HepG2 (cell line): ENCODE measurements around the gene TMEM50B. TPM values are rescaled to one million over a fixed set of nuclear protein-coding genes. Genes with fewer than 3 reads are reported as not detected.

Experiments used
- FOXA1 ChIP-seq, 2 experiments: fragments of 450-650 bp in 1 of 2; sonication (generic) in 1 of 2; formaldehyde crosslinking in 1 of 2; IDR thresholded peaks; 2 replicates each; pipeline versions ENCODE4 v1.4.0 to v1.6.1; 2016 to 2020; ENCODE audit warnings: missing genetic modification reagents in 1 of 2
- HMG20B ChIP-seq: conservative IDR thresholded peaks from 2 replicates; pipeline ENCODE4 v1.6.1; 2016; ENCODE audit warnings: missing genetic modification reagents, missing compliant biosample characterization
- KDM5A ChIP-seq: fragments of 200-600 bp; sonication (generic); IDR thresholded peaks from 2 replicates; pipeline ENCODE4 v1.7.0; 2018; ENCODE audit warnings: antibody characterized with exemption, mild to moderate bottlenecking, low read length, borderline replicate concordance
- PAF1 ChIP-seq: IDR thresholded peaks from 2 replicates; pipeline ENCODE4 v1.6.1; 2016; ENCODE audit warnings: missing genetic modification reagents, missing compliant biosample characterization
- TRIM24 ChIP-seq: sonication (generic); formaldehyde crosslinking; IDR thresholded peaks from 2 replicates; pipeline ENCODE4 v1.8.0; 2022; ENCODE audit warnings: mild to moderate bottlenecking, missing genetic modification reagents
- ZNF10 ChIP-seq: sonication (generic); formaldehyde crosslinking; IDR thresholded peaks from 2 replicates; pipeline ENCODE4 v1.4.0; 2020; ENCODE audit warnings: mild to moderate bottlenecking, low read depth, missing genetic modification reagents, borderline replicate concordance
- ZNF749 ChIP-seq: sonication (generic); formaldehyde crosslinking; IDR thresholded peaks from 2 replicates; pipeline ENCODE4 v1.8.0; 2022; ENCODE audit warnings: mild to moderate bottlenecking, missing genetic modification reagents, moderate library complexity, borderline replicate concordance
- ZNF768 ChIP-seq: sonication (generic); formaldehyde crosslinking; IDR thresholded peaks from 2 replicates; pipeline ENCODE4 v1.4.0; 2020; ENCODE audit warnings: missing genetic modification reagents
- polyA plus RNA-seq, 8 experiments: library from polyadenylated mRNA; depleted of rRNA in 3 of 8; stranded (reverse) in 7 of 8; unstranded in 1 of 8; fragments of >200 nt; fragmentation: Illumina TruSeq in 4 of 8; extraction: Trizol in 4 of 8; gene quantifications; 2 replicates each; pipeline versions ENCODE4 v1.2.1 to v1.2.3, GENCODE V29; 2011 to 2016; ENCODE audit warnings: low read depth in 4 of 8, missing spikeins in 1 of 8, mixed read lengths in 1 of 8; ENCODE audit not compliant: insufficient read depth in 1 of 8
- total RNA-seq, 5 experiments: library from RNA; depleted of rRNA; stranded (reverse); fragments of >200 nt; fragmentation: Illumina TruSeq; extraction: Trizol; gene quantifications; 2 replicates each; pipeline ENCODE4 v1.2.3, GENCODE V29; 2016; ENCODE audit warnings: low read depth in 1 of 5
- TF ChIP-seq, protein P1 (sequence below): sonication (generic); formaldehyde crosslinking; IDR thresholded peaks from 2 replicates; pipeline ENCODE4 v1.4.0; 2020; ENCODE audit warnings: missing genetic modification reagents, borderline replicate concordance
- TF ChIP-seq, protein P2 (sequence below): sonication (generic); formaldehyde crosslinking; IDR thresholded peaks from 2 replicates; pipeline ENCODE4 v1.4.0; 2020; ENCODE audit warnings: mild to moderate bottlenecking, missing genetic modification reagents
- TF ChIP-seq, protein P3 (sequence below): sonication (generic); formaldehyde crosslinking; IDR thresholded peaks from 2 replicates; pipeline ENCODE4 v1.4.0; 2020; ENCODE audit warnings: missing genetic modification reagents, borderline replicate concordance
- TF ChIP-seq, protein P4 (sequence below): sonication (generic); formaldehyde crosslinking; IDR thresholded peaks from 2 replicates; pipeline ENCODE4 v1.4.0; 2020; ENCODE audit warnings: missing genetic modification reagents
- TF ChIP-seq, protein P5 (sequence below): sonication (generic); formaldehyde crosslinking; IDR thresholded peaks from 2 replicates; pipeline ENCODE4 v1.4.0; 2020; ENCODE audit warnings: missing genetic modification reagents, borderline replicate concordance

The TMEM50B gene
- total and polyA plus RNA-seq, 2 of the 13 experiments (the other 11 are each of a cell fraction or from before 2014, with no cell fraction given): 29.9 to 46.3 TPM

DNA sequence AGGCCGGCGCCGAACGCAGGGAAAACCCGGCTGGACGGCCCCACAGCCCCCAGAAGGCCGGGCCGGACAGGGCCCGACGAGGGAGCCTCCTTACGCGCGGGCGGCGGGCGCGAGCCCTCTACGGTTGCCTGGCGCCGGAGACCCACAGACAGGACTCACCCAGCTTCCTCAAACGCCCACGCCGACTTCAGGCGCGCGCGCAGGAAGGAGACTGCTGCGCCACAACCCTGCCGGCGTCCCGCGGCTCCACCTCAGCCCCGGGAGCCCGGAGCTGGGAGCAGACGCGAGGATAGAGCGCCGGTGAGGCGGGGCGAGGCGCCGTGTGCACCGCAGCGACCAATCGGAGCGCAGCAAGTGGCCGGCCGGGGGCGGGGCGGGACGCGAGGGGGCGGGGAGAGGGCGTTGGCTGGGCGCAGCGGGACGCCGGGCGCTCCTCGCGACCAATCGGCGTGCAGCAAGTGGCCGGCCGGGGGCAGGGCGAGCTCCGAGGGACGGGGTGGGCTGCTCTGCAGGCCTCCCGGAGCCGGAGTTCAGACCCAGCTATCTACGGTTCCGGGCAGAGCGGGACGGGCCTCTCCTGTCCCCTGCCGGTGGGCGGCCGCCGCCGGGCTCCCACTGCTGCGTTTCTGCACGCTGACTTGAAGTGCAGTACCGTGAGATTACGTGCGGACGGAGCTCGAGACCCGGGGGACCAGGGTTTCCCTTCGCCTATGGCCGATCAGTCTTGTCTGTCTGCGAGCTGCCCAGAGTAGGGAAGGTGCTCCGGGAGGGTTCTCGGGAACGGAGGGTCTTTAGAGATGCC lies at the start of gene TMEM50B (continued):
- TF ChIP-seq, protein P1, sequence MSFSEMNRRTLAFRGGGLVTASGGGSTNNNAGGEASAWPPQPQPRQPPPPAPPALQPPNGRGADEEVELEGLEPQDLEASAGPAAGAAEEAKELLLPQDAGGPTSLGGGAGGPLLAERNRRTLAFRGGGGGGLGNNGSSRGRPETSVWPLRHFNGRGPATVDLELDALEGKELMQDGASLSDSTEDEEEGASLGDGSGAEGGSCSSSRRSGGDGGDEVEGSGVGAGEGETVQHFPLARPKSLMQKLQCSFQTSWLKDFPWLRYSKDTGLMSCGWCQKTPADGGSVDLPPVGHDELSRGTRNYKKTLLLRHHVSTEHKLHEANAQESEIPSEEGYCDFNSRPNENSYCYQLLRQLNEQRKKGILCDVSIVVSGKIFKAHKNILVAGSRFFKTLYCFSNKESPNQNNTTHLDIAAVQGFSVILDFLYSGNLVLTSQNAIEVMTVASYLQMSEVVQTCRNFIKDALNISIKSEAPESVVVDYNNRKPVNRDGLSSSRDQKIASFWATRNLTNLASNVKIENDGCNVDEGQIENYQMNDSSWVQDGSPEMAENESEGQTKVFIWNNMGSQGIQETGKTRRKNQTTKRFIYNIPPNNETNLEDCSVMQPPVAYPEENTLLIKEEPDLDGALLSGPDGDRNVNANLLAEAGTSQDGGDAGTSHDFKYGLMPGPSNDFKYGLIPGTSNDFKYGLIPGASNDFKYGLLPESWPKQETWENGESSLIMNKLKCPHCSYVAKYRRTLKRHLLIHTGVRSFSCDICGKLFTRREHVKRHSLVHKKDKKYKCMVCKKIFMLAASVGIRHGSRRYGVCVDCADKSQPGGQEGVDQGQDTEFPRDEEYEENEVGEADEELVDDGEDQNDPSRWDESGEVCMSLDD (CRISPR knock-in tag): peak; percentile 59; the same call in 1 of the 2 replicates
- TF ChIP-seq, protein P2, sequence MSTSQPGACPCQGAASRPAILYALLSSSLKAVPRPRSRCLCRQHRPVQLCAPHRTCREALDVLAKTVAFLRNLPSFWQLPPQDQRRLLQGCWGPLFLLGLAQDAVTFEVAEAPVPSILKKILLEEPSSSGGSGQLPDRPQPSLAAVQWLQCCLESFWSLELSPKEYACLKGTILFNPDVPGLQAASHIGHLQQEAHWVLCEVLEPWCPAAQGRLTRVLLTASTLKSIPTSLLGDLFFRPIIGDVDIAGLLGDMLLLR: no peak
- TF ChIP-seq ZNF749 (no peak; the same call in 1 of the 2 replicates), TRIM24 (CRISPR knock-in tag) (no peak), PAF1 (CRISPR knock-in tag) (no peak), FOXA1 (IDR thresholded peaks at IDR 0.05) (no peak), FOXA1 (CRISPR knock-in tag; IDR thresholded peaks at IDR 0.05) (no peak), HMG20B (0 out of 2 replicates have a peak, but pooled peaks have one; percentile 58), KDM5A (no peak; the same call in none of the 2 replicates), ZNF10 (no peak), ZNF768 (CRISPR knock-in tag) (peak; percentile 1; the same call in 1 of the 2 replicates)
- TF ChIP-seq, protein P3, sequence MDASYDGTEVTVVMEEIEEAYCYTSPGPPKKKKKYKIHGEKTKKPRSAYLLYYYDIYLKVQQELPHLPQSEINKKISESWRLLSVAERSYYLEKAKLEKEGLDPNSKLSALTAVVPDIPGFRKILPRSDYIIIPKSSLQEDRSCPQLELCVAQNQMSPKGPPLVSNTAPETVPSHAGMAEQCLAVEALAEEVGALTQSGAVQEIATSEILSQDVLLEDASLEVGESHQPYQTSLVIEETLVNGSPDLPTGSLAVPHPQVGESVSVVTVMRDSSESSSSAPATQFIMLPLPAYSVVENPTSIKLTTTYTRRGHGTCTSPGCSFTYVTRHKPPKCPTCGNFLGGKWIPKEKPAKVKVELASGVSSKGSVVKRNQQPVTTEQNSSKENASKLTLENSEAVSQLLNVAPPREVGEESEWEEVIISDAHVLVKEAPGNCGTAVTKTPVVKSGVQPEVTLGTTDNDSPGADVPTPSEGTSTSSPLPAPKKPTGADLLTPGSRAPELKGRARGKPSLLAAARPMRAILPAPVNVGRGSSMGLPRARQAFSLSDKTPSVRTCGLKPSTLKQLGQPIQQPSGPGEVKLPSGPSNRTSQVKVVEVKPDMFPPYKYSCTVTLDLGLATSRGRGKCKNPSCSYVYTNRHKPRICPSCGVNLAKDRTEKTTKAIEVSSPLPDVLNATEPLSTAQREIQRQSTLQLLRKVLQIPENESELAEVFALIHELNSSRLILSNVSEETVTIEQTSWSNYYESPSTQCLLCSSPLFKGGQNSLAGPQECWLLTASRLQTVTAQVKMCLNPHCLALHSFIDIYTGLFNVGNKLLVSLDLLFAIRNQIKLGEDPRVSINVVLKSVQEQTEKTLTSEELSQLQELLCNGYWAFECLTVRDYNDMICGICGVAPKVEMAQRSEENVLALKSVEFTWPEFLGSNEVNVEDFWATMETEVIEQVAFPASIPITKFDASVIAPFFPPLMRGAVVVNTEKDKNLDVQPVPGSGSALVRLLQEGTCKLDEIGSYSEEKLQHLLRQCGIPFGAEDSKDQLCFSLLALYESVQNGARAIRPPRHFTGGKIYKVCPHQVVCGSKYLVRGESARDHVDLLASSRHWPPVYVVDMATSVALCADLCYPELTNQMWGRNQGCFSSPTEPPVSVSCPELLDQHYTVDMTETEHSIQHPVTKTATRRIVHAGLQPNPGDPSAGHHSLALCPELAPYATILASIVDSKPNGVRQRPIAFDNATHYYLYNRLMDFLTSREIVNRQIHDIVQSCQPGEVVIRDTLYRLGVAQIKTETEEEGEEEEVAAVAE (CRISPR knock-in tag): no peak
- TF ChIP-seq, protein P4, sequence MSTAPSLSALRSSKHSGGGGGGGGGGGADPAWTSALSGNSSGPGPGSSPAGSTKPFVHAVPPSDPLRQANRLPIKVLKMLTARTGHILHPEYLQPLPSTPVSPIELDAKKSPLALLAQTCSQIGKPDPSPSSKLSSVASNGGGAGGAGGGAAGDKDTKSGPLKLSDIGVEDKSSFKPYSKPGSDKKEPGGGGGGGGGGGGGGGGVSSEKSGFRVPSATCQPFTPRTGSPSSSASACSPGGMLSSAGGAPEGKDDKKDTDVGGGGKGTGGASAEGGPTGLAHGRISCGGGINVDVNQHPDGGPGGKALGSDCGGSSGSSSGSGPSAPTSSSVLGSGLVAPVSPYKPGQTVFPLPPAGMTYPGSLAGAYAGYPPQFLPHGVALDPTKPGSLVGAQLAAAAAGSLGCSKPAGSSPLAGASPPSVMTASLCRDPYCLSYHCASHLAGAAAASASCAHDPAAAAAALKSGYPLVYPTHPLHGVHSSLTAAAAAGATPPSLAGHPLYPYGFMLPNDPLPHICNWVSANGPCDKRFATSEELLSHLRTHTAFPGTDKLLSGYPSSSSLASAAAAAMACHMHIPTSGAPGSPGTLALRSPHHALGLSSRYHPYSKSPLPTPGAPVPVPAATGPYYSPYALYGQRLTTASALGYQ (CRISPR knock-in tag): peak; percentile 30; the same call in 1 of the 2 replicates
- TF ChIP-seq, protein P5, sequence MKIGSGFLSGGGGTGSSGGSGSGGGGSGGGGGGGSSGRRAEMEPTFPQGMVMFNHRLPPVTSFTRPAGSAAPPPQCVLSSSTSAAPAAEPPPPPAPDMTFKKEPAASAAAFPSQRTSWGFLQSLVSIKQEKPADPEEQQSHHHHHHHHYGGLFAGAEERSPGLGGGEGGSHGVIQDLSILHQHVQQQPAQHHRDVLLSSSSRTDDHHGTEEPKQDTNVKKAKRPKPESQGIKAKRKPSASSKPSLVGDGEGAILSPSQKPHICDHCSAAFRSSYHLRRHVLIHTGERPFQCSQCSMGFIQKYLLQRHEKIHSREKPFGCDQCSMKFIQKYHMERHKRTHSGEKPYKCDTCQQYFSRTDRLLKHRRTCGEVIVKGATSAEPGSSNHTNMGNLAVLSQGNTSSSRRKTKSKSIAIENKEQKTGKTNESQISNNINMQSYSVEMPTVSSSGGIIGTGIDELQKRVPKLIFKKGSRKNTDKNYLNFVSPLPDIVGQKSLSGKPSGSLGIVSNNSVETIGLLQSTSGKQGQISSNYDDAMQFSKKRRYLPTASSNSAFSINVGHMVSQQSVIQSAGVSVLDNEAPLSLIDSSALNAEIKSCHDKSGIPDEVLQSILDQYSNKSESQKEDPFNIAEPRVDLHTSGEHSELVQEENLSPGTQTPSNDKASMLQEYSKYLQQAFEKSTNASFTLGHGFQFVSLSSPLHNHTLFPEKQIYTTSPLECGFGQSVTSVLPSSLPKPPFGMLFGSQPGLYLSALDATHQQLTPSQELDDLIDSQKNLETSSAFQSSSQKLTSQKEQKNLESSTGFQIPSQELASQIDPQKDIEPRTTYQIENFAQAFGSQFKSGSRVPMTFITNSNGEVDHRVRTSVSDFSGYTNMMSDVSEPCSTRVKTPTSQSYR (CRISPR knock-in tag): 0 out of 2 replicates have a peak, but pooled peaks have one; percentile 8
